Renal pelvis (tissue), 4 donors: ENCODE measurements around the gene MAP2K5. TPM values are rescaled to one million over a fixed set of nuclear protein-coding genes. Genes with fewer than 3 reads are reported as not detected.

ENCODE experiments used
- DNase-seq: peaks from one replicate; pipeline ENCODE4 v3.0.0-alpha.2; 2013
- polyA plus RNA-seq, 3 donors: library from polyadenylated mRNA; unstranded; fragments of 120-200 nt; gene quantifications; one replicate each; pipeline ENCODE4 v1.2.1, GENCODE V29; 2013; ENCODE audit not compliant: insufficient read length in 3 of 3

Gene MAP2K5
- polyA plus RNA-seq, 3 donors = 19.9 to 22.3 (median 20.9) TPM

- no peak for DNase-seq
Measured at GRCh38 chr15:67803996-67804843, 261.7 kb downstream of the MAP2K5 start.

- no peak for DNase-seq
Measured at GRCh38 chr15:67805008-67805665, 262.6 kb downstream of the MAP2K5 start.

GRCh38 chr15:67805666-67806516 lies 263.4 kb downstream of the MAP2K5 start:
- no peak for DNase-seq

GRCh38 chr15:67806536-67806935 lies 264.0 kb downstream of the MAP2K5 start:
- no peak for DNase-seq

- DNase-seq = no peak
Measured at GRCh38 chr15:67807141-67807540, 264.6 kb downstream of the MAP2K5 start.

- DNase-seq = no peak
Measured at GRCh38 chr15:67807836-67808235, 265.3 kb downstream of the MAP2K5 start.

- no peak for DNase-seq
Measured at GRCh38 chr15:67808821-67809220, 266.3 kb downstream of the MAP2K5 start.

GRCh38 chr15:67809441-67809840 lies 266.9 kb downstream of the MAP2K5 start:
- no peak for DNase-seq

- DNase-seq = no peak
Measured at GRCh38 chr15:67809866-67810265, 267.4 kb downstream of the MAP2K5 start.

GRCh38 chr15:67812241-67812644 lies 269.7 kb downstream of the MAP2K5 start:
- DNase-seq = no peak

- DNase-seq = no peak
Measured at GRCh38 chr15:67813104-67813634, 270.7 kb downstream of the MAP2K5 start.

- DNase-seq = no peak
Measured at GRCh38 chr15:67815036-67815592, 272.6 kb downstream of the MAP2K5 start.

GRCh38 chr15:67816668-67817067 lies 274.2 kb downstream of the MAP2K5 start:
- no peak for DNase-seq

GRCh38 chr15:67818464-67818863 lies 276.0 kb downstream of the MAP2K5 start:
- DNase-seq = no peak

- no peak for DNase-seq
Measured at GRCh38 chr15:67819636-67820035, 277.1 kb downstream of the MAP2K5 start.

- DNase-seq = no peak
Measured at GRCh38 chr15:67820122-67820991, 277.9 kb downstream of the MAP2K5 start.

- no peak for DNase-seq
Measured at GRCh38 chr15:67820992-67821783, 278.7 kb downstream of the MAP2K5 start.

GRCh38 chr15:67821784-67822440 lies 279.4 kb downstream of the MAP2K5 start:
- no peak for DNase-seq
